NOMO-1 treated with DMSO at 0.1 percent for 48 hours (cell line): Measurements from ENCODE around the gene LRRC42.

Experiments used
- DNase-seq: peaks from one replicate; lab custom pipeline; 2025; ENCODE audit not compliant: unreplicated experiment; lab: John Stamatoyannopoulos, UW

LRRC42 gene, protein sequence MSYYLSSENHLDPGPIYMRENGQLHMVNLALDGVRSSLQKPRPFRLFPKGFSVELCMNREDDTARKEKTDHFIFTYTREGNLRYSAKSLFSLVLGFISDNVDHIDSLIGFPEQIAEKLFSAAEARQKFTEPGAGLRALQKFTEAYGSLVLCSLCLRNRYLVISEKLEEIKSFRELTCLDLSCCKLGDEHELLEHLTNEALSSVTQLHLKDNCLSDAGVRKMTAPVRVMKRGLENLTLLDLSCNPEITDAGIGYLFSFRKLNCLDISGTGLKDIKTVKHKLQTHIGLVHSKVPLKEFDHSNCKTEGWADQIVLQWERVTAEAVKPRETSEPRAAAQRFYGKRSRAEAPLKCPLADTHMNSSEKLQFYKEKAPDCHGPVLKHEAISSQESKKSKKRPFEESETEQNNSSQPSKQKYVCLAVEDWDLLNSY

DNA sequence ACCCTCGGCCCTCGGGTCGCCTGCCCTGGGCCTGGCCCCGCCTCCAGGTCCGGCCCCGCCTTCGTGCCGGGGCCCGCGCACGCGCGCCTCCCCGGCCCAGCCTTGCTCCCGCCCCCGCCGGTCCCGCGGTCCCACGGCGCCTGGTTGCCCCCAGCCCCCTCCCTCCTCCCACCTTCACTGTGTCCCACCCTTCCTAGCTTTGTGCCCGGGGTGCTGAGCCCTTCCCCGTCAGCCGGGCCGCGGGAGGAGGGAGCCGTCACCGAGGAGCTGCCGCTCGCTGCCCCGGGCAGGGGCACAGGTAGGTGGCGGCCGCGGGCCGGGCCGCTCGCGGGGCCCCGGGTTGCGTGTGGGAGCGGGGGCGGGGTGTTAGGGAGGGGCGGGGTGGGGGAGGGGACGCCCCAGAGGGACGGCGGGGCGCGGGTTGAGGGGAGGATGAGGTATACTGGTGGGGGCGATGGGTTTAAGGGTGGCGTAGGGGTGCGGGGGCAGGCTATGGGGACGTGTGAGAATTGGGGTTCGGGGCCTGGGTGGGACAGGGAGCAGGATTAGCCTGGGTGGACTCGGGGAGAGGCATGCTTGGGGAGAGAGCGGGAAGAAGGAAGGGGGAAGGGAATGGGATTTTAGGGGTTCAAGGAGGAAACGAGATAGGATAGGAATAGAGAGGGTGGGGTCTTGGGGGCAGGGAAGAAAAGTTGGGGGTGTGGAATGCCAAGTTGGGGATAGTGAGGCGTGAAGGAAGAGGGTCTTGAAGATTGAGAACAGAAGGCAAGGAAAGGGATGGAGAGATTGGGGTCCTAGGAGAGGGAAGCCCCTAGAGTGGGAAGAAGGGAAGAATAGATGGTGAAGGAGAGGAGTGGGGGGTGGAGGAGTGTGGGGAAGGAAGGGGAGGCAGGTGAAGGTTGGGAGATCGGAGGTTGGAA, at the start of gene LRRC42:
Gene LRRC42, plus strand, starts transcription at position 99 of the 920 bp plus-strand sequence. CDS start 5,650 bp downstream, outside the sequence.
- DNase-seq: peak; percentile 75

- no peak for DNase-seq
Observed at GRCh38 chr1:53896635-53897229, 49.4 kb upstream of the LRRC42 start.

DNA sequence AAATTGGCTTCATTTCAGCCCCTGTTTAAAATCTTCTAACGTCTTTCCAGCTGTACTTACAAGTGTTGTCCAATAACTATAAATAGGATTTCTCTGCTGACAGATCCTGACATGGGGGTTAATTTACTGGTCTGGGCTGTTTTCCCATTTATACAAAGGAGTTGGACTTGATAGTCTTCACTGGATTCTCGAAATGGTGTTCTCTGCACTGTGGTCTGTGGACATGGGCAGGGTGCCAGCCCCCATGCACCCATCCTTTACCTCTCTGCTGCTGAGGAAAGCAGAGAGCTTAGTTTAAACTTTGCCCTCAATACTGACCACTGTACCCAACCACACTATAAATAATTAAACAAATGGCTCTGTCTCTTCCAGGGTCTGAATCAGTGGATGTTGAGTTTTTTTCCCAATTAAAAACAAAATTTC, 46.9 kb upstream of the LRRC42 start:
- DNase-seq: no peak

DNA sequence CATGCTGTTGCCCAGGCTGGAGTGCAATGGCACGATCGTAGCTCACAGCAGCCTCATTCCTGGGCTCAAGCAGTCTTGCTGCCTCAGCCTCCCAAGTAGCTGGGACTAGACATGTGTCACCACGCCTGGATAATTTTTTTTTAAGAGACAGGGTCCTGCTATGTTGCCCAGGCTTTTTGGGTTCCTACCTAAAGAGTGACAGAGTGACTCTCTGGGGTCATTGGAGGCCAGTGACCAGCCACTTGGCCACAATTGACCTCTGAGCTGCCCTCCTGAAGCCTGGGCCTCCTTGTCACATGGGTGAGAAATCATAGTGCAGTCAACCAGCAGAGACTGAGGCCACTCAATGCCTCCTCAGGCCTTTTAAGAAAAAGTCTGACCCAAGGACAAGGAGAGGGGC, 46.4 kb upstream of the LRRC42 start:
- no peak for DNase-seq

DNA sequence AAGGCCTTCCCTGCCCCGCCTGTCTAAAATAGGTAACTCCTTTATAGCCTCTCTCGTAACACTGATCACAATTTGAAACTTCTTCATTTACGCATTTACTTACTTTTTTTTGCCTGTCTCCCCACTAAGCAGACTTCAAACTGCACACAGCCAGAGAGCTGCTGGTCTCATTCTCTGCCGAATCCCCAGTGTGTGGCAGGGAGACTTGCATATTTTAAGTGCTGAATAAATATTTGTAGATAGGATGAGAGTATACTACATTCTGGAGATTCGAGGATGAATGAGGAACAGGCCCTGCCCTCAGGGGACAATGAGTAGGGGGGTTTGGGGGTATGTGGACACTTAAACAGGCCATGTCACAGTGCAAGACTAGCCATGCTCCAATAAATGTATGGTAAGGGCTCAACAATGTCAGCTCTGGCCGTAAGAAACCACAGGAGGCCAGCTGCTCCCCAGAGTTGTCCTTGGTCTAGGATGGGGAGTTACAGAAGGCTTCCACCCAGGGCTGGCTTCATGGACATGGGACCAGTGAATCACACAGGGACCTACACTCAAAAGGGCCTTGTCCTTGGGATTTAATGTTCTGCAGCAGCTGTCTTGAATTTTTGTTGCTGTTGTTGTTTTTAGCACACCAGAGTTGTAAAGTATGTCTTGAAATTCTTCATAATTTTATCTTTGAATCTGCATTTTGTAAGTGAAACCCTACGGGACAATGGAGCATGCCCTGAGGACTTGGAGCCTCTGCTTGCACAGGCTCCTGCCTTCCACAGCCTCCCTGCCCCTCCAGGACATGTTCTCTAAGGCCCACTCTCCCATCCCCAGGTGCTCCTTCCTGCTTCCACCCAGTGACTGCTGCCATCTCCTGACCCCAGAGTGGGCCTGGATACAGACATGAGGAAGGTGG, 43.7 kb upstream of the LRRC42 start:
- DNase-seq: no peak

DNA sequence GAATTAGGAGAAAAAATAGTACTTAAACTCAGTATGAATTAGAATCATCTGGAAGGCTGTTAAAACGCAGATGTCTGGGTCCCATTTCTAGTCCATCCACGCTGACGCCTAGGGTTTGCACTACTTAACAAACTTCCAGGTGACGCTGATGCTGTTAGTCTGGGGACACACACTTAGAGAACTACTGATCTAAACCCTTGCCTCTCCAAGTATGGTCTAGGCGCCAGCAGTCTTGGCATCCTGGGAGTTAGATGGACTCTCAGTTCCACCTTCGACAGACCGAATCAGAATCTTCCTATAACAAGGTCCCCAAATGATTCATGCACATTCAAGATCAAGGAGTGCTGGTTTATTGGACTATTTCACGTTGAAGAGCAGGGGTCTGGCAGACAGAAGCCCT, 40.6 kb upstream of the LRRC42 start:
- no peak for DNase-seq

DNA sequence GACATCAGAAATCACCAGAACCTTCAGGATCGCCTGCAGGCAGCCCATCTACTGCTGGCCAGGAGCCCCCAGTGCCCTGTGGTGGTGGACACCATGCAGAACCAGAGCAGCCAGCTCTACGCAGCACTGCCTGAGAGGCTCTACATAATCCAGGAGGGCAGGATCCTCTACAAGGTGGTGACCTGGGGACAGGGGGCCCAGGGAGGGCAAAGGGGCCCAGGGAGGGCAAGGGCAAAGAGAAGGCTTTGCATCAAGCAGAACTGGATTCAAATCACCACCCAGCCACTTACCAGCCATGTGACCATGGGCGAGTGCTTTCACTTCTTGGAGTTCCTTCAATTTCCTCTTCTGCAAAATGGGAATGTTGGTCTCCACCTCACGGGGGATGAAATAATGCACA, 40.0 kb upstream of the LRRC42 start:
- no peak for DNase-seq

DNA sequence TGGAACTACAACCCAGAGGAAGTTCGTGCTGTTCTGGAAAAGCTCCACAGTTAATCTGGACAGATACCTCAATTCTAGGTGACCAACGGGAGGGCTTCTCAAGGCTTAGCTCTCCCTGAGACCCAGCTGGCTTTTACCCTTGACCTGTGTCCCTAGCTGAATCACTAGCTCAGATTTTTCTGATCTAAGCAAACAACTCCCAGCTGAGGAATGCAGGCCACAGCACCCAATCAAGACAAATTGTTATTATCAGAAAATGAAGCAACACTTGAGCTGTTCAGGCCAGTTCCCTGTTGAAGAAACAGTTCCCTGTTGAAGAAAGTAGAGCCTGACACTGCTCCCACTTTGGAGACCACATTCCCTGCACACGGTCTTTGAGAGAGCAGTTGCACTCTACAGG, 36.2 kb upstream of the LRRC42 start:
- DNase-seq: no peak

GRCh38 chr1:53911442-53911841, 34.7 kb upstream of the LRRC42 start:
- no peak for DNase-seq

DNA sequence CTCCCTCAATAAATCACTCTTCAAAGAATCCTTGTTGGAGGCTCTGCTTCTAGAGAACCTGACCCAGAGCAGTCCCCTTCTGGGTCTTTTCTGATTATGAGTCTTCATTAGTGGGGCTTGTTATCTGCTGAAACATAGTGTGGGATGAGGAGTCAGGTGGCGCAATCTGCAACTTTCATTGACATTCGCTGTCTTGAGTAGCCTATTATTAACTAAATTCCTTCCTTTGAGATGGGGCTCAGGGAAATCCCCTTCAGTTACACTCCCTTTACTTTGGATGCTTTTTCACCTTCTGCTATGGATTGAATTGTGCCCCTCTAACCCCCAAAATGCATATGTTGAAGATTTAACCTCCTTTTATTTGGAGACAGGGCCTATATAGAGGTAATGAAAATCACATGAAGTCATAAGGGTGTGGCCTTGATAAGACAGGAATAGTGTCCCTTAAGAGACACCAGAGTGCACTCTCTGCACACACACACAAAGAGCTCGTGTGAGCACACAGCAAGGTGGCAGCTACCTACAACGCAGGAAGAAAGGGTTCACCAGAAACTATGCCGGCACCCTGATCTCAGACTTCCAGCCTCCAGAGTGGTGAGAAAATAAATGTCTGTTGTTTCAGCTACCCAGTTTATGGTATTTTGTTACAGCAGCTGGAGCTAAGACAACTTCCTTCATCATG, 32.7 kb upstream of the LRRC42 start:
- no peak for DNase-seq

DNA sequence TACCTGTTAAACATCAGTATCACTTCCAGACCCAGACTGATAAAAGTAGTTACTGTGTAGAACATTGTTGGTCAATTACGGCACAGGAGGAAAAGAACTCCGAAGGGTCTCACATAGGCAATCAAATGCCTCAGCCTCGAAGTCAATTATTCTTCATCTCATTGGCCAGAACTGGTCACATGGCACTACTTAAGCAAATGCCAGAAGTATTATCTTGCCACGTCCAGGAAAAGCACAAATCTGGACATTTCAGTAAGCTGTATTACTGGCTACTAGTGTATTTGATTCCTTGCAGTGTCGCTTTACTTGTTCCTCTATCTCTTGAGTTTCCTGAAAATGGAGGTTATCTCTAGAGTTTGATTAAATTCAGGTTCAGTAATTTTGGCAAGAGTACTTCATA, 27.8 kb upstream of the LRRC42 start:
- no peak for DNase-seq

DNA sequence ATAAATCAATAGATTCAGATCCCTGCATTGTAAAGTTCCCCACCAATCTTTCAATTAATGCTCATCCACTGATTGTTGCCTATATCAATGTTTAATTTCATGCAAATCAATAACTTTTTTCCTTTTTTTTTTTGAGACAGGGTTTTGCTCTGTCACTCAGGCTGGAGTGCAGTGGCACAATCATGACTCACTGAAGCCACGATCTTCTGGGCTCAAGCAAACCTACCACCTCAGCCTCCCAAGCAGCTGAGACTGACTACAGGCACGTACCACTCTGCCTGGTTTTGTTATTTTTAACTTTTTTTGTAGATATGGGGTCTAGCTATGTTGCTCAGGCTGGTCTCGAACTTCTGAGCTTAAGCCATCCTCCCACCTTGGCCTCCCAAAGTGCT, 26.5 kb upstream of the LRRC42 start:
- DNase-seq: no peak

DNA sequence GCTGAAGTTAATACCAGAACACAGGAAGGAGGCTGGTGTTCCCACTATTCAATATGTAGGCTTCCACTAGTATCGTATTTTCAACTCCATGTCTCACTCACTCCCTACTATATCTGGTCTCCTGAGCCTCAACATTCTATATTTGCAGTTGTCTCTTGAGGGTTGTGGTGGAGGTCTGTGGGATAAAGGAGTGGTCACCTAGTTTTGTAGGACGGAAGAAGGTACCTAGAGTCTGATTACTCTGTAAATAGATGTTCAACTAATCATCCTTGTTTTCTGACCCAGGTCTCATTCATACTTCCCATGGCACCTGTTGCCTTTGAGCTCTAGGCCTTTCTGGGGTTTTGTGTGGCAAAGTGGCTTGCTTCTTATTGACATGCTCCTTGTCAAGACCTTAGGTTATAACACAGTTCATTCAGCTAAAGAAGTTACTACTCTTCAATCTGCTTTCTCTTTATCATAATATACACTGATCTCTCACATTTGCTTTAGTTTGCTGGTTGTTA, 18.7 kb upstream of the LRRC42 start:
- DNase-seq: no peak

DNA sequence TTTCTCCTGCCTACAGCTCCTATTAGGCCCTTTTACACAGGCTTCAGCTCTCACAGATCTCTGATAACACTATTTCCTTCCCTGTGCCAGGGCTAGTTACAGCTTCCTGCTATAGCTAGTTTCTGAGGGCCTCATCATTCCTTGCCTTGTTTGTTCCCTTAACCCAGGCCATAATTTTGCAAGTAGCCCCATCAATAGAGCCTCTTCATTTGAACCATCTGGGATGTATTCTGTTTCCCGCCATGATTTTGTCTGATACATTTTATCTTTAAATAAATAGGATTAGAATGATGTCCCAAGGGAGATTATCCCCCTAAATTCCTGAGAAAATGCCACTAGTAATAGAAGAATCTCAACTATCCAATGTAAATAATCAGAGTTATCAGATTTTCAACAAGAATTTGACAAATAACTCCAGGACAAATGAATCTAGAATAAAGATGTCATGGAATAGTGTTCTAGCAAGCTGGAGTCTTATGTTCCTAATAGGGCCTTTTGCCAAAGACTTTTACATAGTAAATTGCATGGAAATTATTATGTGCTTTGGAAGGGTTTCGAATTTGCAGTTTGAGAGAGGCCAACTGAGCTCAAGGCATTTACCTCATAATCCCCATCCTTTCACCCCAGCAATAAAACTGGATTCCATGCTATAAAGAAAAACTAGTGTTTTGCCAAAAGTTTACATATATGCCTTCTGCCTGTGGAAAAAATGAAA, 16.7 kb upstream of the LRRC42 start:
- no peak for DNase-seq

DNA sequence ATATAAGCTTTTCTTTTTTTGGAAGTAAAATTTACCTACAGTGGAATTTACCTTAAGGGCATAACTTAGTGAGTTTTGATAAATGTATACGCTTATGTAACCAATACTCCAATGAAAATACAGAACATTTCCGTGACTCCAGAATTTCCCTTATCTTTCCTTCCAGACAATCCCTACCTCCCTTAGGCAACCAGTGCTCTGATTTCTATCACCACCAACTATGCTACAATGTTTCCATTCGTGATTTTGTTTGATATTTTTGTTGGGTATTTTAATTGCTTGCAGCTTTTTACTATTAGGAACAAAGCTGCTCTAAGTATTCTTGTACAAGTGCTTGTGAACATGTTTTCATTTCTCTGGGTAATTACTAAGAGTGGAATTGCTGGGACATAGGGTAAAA, 15.2 kb upstream of the LRRC42 start:
- DNase-seq: no peak

- no peak for DNase-seq
Observed at GRCh38 chr1:53931523-53931922, 14.6 kb upstream of the LRRC42 start.

DNA sequence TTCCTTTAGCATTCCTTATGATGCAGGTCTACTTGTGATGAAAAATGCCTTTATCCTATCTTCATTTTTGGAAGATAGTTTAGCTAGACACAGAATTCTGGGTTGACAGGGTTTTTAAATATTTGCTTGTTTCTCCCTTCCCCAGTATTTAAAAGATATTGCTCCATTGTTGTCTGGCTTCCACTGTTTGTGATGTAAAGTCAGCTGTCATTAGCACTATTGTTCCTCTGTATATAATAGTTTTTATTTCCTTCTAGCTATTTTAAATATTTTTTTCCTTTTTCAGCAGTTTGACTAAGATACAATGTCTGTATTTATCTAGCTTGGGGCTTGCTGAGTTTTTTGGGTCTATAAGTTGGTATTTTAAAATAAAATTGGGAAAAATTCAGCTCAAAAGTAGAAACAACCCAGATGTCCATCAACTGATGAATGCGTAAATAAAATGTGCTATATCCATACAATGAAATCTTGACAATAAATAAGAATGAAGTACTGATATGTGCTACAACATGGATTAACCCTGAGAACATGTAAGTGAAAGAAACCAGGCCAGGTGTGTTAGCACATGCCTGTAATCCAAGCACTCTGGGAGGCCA, 11.9 kb upstream of the LRRC42 start:
- DNase-seq: no peak

DNA sequence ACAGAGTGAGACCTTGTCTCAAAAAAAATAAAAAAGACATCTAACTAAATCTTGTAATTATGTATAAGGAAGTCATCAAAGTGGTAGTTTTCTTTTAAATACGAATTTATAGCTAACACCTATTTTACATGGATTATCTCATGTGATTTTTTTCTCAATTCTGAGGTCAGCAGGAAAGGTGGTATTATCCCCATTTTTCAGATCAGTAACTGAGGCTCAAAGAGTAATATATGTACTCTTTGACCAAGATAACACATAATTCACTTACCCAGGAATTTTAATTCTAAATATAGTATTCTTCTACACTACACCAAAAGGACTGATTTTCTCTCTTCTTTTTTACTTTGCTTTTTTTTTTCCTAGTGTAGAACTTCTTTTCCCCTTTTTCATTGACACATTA, 9.7 kb upstream of the LRRC42 start:
- DNase-seq: no peak
